ENCODE data around the gene EXOG.
"Not testable (repeated sequence)": the region's sequence is repeated elsewhere in the genome, so short reads cannot be mapped to it uniquely, and the experiment has no call there.

The EXOG gene

DNA sequence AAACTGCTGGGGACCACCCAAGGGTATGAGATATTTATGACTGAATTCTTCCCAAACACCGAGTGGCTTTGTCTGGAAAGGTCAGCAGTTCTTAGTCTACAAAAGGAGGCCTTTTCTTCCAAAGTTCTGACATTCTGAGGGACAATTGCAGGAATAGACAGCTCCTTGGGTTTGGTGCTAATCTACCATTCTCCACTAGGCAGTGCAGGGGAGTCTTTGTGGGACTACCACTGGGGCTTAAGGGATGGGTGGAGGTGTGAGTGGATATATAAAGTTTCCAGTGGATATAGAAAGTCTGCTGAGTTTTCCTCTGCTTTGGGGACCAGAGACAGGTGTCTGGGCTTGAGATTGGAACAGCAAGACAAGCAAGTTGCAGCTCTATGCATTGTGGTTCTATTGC lies 62.7 kb downstream of the EXOG start:
- peaks cover 23% of the 10 kb centered on the region for H3K27me3 Mint-ChIP-seq
- H3K9me3 Mint-ChIP-seq: peaks cover 4% of the 10 kb centered on the region
- no peak for ATAC-seq
- no peaks in the 10 kb centered on the region for H3K4me1 Mint-ChIP-seq
- H3K27ac Mint-ChIP-seq: no peak overlapping the region
- no peak overlapping the region for H3K4me3 Mint-ChIP-seq
- no peaks in the 10 kb centered on the region for H3K36me3 Mint-ChIP-seq

DNA sequence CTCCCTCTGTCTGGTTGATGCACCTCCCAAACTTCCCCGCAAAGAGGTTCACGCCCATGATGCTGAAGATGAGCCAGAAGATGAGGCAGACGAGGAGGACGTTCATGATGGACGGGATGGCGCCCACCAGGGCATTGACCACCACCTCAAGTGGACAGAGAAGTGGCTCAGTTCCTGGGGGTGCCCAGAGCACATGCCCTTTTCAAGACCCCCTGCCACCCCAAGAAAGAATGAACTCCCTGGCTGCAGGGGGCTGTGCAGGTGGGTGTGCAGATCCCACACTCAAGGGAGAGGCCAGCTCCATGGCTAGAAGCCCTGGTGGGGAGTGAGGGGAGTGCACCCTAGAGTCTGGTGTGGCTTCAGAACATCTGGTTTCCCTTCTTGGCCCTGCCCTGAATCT lies 64.1 kb downstream of the EXOG start:
- no peak for ATAC-seq
- H3K9me3 Mint-ChIP-seq: no peaks in the 10 kb centered on the region
- H3K27me3 Mint-ChIP-seq: peaks cover 26% of the 10 kb centered on the region
- no peak overlapping the region for H3K4me3 Mint-ChIP-seq
- no peaks in the 10 kb centered on the region for H3K4me1 Mint-ChIP-seq
- H3K36me3 Mint-ChIP-seq: no peaks in the 10 kb centered on the region
- no peak overlapping the region for H3K27ac Mint-ChIP-seq

DNA sequence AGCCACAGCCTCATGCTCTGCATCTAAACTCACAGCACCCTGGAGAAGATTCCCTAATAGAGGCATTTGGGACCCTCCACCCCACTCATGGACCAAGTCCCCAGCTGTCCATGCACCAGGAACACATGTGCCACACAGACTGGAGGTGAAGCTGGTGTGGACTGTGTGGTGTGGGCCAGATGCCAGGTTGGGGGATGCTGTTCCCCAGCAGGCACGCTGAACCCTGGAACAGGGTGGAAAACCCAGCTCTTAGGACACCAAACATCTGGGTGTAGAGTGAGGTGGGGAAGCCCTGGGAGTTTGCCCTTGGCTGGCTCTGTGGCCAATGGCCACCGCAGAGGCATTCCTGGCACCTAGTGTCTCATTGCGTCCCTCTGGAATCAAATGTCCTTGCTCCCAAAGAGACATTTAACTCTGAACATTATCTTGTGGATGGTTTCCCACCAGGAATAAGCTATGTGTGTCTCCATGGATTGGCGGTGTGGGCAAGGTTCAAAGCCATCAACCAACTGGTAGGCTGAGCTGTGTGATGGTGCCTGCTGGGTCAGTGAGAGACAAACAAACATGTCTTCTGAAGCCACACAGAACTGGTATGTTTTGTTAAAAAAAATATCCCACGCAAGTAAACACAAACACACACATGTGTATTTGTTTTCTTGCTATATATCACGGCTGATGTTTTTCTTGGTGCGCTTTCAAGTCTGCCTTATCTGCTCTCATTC lies 65.0 kb downstream of the EXOG start:
- no peak overlapping the region for H3K4me3 Mint-ChIP-seq
- peaks cover 18% of the 10 kb centered on the region for H3K27me3 Mint-ChIP-seq
- H3K9me3 Mint-ChIP-seq: no peaks in the 10 kb centered on the region
- no peak overlapping the region for H3K27ac Mint-ChIP-seq
- no peak for ATAC-seq
- H3K36me3 Mint-ChIP-seq: no peaks in the 10 kb centered on the region
- H3K4me1 Mint-ChIP-seq: no peaks in the 10 kb centered on the region

DNA sequence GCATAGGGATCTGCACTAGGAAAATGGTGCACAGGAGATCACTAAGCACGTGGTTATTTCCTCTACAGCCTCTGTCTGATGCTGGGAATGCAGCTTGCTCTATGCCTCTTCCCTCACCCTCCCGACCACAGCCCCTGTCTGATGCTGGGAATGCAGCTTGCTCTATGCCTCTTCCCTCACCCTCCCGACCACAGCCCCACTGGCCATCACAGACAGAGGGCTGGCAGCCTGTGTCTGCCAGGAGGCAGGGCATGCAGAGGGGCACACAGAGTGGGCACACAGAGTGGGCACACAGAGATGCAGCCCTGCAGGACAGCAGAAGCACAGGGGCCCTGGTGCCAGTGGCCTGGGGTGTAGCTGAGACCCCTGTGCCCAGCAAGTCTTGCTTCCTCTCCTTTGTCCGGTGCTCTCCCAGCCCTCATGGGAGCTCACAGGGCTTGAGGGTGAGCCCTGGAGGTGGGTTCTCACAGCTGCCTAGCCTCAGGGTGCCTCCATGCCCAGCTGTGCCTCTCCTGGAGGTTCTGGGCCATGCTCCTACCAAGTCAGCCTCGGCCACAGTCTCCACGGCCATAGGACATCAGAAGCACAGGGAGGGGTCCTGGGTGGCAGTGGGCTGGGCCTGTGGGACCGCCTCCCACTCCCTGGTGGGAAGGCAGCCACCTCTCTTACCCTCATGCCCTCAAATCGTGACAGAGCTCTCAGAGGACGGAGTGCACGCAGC lies 65.8 kb downstream of the EXOG start:
- Mint-ChIP-seq H3K27ac (no peak overlapping the region), H3K4me1 (no peaks in the 10 kb centered on the region), H3K4me3 (no peak overlapping the region), H3K27me3 (peaks cover 10% of the 10 kb centered on the region), H3K9me3 (no peaks in the 10 kb centered on the region), H3K36me3 (no peaks in the 10 kb centered on the region)
- no peak for ATAC-seq

DNA sequence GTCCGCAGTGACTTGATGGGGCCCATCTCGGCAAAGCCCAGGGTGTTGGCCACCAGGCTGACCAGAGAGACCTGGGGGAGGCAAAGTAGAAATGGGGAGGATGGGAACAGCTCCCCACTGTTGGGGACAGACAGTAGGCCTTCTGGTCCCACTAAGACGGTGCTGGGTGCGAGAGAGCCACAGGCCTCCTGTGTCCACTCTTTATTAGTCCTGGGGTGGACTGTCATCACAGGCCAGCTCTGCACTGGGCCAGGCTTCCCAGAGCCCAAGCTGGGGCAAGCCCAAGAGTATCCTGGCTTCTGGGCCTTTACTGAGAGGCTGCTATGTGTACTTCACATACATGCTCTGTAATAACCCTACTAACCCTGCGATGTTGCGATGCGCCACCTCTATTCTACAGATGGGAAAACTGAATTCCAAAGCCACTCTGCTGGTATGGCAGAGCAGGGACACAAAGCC lies 66.4 kb downstream of the EXOG start:
- peaks cover 9% of the 10 kb centered on the region for H3K27me3 Mint-ChIP-seq
- H3K4me1 Mint-ChIP-seq: no peaks in the 10 kb centered on the region
- no peak overlapping the region for H3K27ac Mint-ChIP-seq
- ATAC-seq: no peak
- no peak overlapping the region for H3K4me3 Mint-ChIP-seq
- no peaks in the 10 kb centered on the region for H3K9me3 Mint-ChIP-seq
- no peaks in the 10 kb centered on the region for H3K36me3 Mint-ChIP-seq

DNA sequence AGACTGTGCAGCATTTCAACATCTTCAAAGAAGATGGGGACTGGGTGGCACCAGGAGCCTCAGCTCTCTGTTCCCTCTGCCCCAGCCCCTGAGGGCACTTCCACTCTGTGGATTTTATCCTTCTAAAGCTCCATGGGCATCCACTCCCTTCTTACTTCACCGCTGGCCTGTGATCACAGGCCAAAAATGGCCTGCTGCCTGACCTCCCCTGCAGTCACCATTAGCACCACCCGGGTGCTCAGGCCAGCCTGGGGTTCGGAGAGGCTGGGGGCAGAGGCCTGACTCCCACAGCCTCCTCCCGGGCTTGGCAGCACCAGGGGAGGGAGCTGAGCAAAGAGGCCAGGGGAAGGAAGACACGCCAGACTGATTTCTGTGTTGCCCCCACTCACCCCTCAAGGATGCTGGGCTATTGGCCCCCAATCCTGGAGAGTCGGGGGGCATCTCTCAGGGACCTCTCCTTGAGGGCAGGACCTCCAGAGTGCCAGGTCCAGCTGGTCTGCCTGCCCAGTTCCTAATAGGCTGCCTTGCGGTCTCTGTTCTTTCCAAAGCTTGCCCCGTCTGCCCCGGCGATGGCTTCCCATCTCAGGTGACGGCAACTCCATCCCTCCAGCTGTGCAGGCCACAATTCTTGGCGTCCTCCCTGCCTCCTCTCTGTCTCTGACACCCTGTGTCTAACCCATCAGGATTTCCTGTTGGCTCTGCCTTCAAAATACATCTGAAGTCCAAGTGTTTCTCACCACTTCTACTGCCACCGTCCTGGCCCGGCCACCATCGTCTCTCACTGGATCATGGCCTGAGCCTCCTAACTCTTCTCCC lies 67.1 kb downstream of the EXOG start:
- no peak for ATAC-seq

DNA sequence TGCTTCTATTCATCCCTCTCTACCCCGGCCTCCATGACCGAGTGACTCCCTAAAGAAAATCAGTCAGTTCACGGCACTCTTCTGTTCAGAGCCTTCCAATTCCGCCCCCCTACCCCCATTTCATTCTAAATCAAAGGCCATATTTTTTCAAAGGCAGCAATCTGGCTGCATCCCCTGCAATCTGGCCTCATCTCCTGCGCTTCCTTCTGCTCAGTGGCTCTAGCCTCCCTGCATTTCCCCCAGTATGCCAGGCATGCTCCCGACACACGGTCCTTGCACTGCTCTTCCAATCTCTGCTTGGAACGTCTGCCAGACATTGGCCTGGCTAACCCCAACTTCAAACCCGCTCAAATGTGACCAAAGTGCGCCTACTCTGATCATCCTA lies 67.7 kb downstream of the EXOG start:
- no peak overlapping the region for H3K4me3 Mint-ChIP-seq
- H3K27ac Mint-ChIP-seq: no peak overlapping the region
- H3K9me3 Mint-ChIP-seq: no peaks in the 10 kb centered on the region
- H3K27me3 Mint-ChIP-seq: peaks cover 9% of the 10 kb centered on the region
- no peaks in the 10 kb centered on the region for H3K36me3 Mint-ChIP-seq
- H3K4me1 Mint-ChIP-seq: no peaks in the 10 kb centered on the region
- no peak for ATAC-seq

More for the DNA sequence above, 67.1 kb downstream of the EXOG start:
- Mint-ChIP-seq H3K4me1 (no peaks in the 10 kb centered on the region), H3K36me3 (no peaks in the 10 kb centered on the region), H3K4me3 (no peak overlapping the region), H3K27ac (no peak overlapping the region), H3K9me3 (no peaks in the 10 kb centered on the region), H3K27me3 (peaks cover 9% of the 10 kb centered on the region)

DNA sequence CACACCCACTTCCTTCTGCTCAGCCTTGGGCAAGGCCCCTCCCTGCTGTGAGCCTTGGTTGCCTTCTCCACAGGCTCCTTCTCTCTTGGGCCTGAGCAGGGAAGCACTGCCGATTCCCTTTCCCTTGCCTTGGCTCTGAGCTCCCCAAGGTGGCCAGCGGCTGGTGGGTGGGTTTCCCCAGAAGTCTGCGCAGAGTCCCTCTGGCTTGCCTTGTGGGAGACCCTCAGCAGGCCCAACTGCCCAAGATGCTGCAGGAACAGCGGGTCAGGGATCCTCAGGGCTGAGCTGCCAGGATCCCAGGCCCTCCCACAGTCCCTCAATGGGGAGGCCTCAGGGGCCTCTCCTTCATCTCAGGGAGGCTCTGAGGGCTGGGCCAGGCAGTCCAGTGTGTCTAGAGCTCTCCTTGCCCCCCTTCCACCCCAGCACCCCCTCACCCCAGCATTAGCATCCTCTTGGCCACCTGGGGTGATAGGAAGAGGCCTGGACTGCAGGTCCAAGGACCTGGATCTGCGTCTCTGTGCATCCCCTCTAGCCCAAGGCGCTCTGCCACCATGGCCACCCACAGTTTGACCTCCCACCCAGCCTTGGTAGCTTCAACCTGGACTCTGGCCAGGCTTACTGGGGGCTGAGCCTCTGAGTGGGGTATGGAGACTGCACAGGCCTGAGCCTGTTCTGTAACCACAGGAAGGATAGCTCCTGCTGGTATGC lies 68.6 kb downstream of the EXOG start:
- Mint-ChIP-seq H3K27me3 (peaks cover 9% of the 10 kb centered on the region), H3K27ac (no peak overlapping the region)

DNA sequence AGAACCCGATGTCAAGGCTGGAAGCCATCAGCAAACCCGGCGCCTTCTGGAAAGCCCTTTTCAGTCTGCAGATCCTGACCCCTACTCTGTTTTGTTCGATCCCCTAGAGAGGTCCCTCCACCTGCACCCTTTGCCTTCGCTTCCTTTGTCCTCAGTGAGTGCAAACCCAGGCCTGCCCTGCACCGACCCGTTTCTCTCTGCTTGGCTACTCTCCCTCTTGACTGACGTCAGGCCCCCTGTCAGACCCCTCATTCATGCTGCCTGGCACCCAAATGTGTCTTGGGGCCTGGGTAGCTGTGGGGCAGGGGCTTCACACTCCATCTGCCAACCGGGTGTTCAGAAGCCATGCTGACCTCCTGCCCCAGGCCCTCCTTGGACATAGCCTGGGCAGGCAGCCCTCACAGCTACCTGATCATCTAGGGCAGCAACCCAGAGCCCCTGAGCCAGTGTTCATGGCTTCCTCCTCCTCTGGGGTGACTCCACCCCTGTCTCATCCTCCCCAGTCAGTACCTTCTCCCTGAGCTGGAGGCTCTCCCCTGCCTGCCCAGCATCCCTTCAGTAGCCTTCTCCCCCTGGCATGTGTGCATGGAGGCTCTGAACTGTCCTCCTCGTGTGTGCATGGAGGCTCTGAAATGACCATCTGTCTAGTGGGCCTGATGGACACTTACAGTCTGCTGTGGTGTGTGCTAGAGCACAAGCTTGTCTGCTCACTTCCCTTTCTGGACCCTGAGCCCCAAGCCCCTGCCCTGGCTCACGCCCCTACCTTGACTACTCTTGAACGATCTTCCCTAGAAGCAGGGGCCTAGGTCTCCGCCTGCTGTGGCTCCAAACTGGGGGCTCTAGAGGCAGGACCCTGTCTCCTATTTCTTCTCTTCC lies 69.4 kb downstream of the EXOG start:
- Mint-ChIP-seq H3K4me1 (no peaks in the 10 kb centered on the region), H3K9me3 (no peaks in the 10 kb centered on the region), H3K36me3 (no peaks in the 10 kb centered on the region), H3K4me3 (no peak overlapping the region), H3K27me3 (peaks cover 9% of the 10 kb centered on the region), H3K27ac (no peak overlapping the region)
- no peak for ATAC-seq

More for the DNA sequence above, 68.6 kb downstream of the EXOG start:
- Mint-ChIP-seq H3K9me3 (no peaks in the 10 kb centered on the region), H3K4me1 (no peaks in the 10 kb centered on the region), H3K36me3 (no peaks in the 10 kb centered on the region), H3K4me3 (no peak overlapping the region)
- no peak for ATAC-seq

DNA sequence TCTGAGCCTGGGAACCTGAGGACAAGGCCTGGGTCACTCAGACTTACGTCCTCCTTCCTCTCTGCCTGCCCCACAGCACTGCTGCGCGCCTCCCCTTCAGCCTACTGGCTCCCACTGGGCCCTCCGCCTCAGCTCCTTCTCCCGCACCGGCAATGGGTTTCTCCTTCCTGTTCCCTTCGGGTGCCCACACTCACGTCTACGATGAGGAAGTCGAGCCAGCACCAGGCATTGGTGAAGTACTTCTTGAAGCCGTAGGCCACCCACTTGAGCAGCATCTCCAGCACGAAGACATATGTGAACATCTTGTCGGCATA lies 70.0 kb downstream of the EXOG start:
- no peak overlapping the region for H3K27ac Mint-ChIP-seq
- H3K9me3 Mint-ChIP-seq: peaks cover 3% of the 10 kb centered on the region
- no peaks in the 10 kb centered on the region for H3K4me1 Mint-ChIP-seq
- no peak overlapping the region for H3K4me3 Mint-ChIP-seq
- no peak for ATAC-seq
- H3K36me3 Mint-ChIP-seq: no peaks in the 10 kb centered on the region
- H3K27me3 Mint-ChIP-seq: peaks cover 9% of the 10 kb centered on the region

DNA sequence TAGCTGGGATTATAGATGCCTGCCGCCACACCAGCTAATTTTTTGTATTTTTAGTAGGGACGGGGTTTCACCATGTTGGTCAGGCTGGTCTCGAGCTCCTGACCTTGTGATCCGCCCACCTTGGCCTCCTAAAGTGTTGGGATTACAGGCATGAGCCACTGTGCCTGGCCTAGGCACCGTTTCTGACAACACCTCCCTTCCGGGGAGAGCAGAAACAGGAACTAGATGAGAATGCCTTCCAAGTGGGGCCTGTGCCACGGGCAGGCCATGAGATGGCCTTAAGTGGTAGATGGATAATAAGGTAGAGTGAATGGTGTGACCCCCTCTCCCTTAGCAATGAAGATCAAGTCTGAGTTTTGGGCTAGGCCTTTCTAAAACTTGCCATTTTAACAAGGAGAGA lies 70.7 kb downstream of the EXOG start:
- not testable (repeated sequence) for ATAC-seq, H3K4me3 Mint-ChIP-seq, H3K27ac Mint-ChIP-seq, H3K9me3 Mint-ChIP-seq, H3K36me3 Mint-ChIP-seq, H3K4me1 Mint-ChIP-seq, H3K27me3 Mint-ChIP-seq

DNA sequence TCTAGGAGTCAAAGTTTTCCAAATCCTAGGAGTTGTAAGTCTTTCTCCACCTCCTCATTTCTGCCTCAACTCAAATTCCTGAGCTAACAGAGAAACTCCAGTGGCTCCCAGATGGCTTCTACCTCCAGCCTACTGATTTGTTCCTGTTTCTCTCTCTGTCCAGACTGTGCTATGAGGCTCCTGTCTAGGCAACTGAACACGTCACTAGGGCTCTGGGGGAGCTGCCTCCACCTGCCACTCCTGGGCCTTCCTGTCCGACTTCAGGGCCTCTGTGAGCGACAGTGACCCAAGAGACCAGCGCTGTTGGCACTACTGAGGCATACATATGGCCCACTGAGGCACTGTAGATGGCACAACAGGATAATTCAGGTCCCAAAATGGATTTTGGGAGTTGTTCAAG lies 71.4 kb downstream of the EXOG start:
- Mint-ChIP-seq H3K36me3 (no peaks in the 10 kb centered on the region), H3K9me3 (peaks cover 3% of the 10 kb centered on the region), H3K27ac (no peak overlapping the region), H3K4me3 (no peak overlapping the region), H3K4me1 (no peaks in the 10 kb centered on the region), H3K27me3 (peaks cover 9% of the 10 kb centered on the region)
- no peak for ATAC-seq

DNA sequence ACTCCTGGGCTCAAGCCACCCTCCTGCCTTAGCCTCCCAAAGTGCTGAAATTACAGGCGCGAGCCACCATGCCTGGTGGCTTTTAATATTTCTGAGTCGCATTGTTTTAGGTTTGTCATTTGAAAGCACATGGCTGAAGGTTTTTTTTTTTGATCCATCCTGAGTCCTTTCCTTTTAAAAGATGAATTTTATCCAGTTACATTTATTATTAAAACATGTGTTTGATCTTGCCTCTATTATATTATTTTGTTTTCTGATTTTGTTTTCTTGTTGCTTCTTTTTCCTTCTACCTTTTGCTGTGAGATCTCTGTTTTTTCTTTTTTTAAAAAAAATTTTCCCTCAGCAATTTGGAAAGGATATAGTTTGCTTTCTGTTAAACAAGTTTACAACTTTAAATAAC lies 77.0 kb downstream of the EXOG start:
- H3K9me3 Mint-ChIP-seq: peaks cover 6% of the 10 kb centered on the region
- no peak overlapping the region for H3K27ac Mint-ChIP-seq
- no peak overlapping the region for H3K4me3 Mint-ChIP-seq
- no peaks in the 10 kb centered on the region for H3K27me3 Mint-ChIP-seq
- no peaks in the 10 kb centered on the region for H3K4me1 Mint-ChIP-seq
- no peaks in the 10 kb centered on the region for H3K36me3 Mint-ChIP-seq
- no peak for ATAC-seq

DNA sequence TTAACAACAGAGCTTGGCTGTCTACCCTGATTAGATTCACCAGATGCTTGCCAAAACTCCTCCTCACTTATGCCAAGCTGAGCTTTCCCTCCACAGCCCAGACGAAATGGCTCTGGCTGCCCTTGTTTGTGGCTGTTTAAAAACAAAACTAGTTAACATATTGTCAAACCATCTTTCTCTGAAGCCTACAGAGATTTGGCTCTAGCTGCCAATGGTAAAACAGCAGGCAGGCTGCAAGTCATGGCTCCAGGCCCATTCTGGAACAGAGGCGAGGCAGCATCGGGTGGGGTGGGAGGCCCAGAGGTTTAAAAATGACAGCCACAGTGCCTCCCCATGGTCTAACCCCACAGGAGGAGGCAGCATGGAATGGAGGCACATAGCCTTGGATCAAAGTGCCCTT lies 77.4 kb downstream of the EXOG start:
- Mint-ChIP-seq H3K27ac (no peak overlapping the region), H3K9me3 (peaks cover 6% of the 10 kb centered on the region), H3K27me3 (no peaks in the 10 kb centered on the region), H3K4me1 (no peaks in the 10 kb centered on the region), H3K36me3 (no peaks in the 10 kb centered on the region), H3K4me3 (no peak overlapping the region)
- ATAC-seq: no peak
